Tibial artery (tissue), 4 donors: ENCODE data around the gene NUP155.
"Not testable (repeated sequence)": the region's sequence is repeated elsewhere in the genome, so short reads cannot be mapped to it uniquely, and the experiment has no call there.

Source experiments
- DNase-seq, 2 donors: peaks; one replicate each; pipeline ENCODE4 v3.0.0-alpha.2; 2019
- H3K27ac ChIP-seq, 2 donors: fragments of 200-600 bp; sonication (generic) in 1 of 2; 1 replicate in 1 of 2; 2 replicates in 1 of 2; pipeline ENCODE4 v1.5.1; 2018 to 2019; ENCODE audit warnings: mild to moderate bottlenecking in 1 of 2
- H3K27me3 ChIP-seq, 2 donors: fragments of 200-600 bp; sonication (generic) in 1 of 2; one replicate each; pipeline versions ENCODE4 v1.5.1 to v1.6.0; 2016 to 2019
- H3K36me3 ChIP-seq, 3 donors: fragments of 200-600 bp; sonication (generic) in 2 of 3; one replicate each; pipeline ENCODE4 v1.5.1; 2016 to 2019; ENCODE audit warnings: mild to moderate bottlenecking in 2 of 3
- H3K4me1 ChIP-seq, 4 donors: fragments of 200-600 bp; sonication (generic) in 2 of 4; 1 replicate in 3 of 4; 2 replicates in 1 of 4; pipeline ENCODE4 v1.5.1; 2016 to 2019
- H3K4me3 ChIP-seq, 2 donors: fragments of 200-600 bp; sonication (generic) in 1 of 2; 1 replicate in 1 of 2; 2 replicates in 1 of 2; pipeline ENCODE4 v1.5.1; 2018 to 2019; ENCODE audit warnings: mild to moderate bottlenecking in 2 of 2
- H3K9me3 ChIP-seq, 3 donors: fragments of 200-600 bp; sonication (generic) in 1 of 3; one replicate each; pipeline ENCODE4 v1.5.1; 2016 to 2019
- CTCF ChIP-seq, 2 experiments: fragments of 200-600 bp in 1 of 2; fragments of 450-650 bp in 1 of 2; IDR thresholded peaks; one replicate each; pipeline ENCODE4 v1.5.1; 2017 to 2019; ENCODE audit warnings: antibody characterized with exemption in 2 of 2, mild to moderate bottlenecking in 1 of 2, moderate library complexity in 1 of 2
- intact Hi-C: fragments of 100-400 bp; cut with DNase I; formaldehyde crosslinking; loops from one replicate; pipeline ENCODE4 v1.15.0; 2023; ENCODE audit warnings: low total_unique reads

The NUP155 gene

GRCh38 chr5:37370864-37371726 is at the start of gene NUP155:
Gene NUP155, minus strand, starts transcription at chr5:37371106. Its CDS starts 129 bp downstream, at chr5:37370977.
- no peak for TF ChIP-seq CTCF (IDR thresholded peaks at IDR 0.05)
- peaks cover 0 to 27% (median 20%) of the 10 kb centered on the region in 4 donors for H3K4me1 ChIP-seq
- H3K9me3 ChIP-seq: no peaks in the 10 kb centered on the region
- no peaks in the 10 kb centered on the region for H3K27me3 ChIP-seq
- intact Hi-C loops: no loop called here
- peak within 1 kb of the TSS; percentile 71 to 81 for H3K4me3 ChIP-seq
- DNase-seq: peak; percentile 89 to 94
- no peaks in the 10 kb centered on the region for H3K36me3 ChIP-seq
- peak within 1 kb of the TSS; percentile 79 to 82 for H3K27ac ChIP-seq

- Histone ChIP-seq H3K36me3 (peaks cover 26 to 45% (median 28%) of the 10 kb centered on the region in 3 donors), H3K4me1 (no peaks in the 10 kb centered on the region), H3K9me3 (no peaks in the 10 kb centered on the region), H3K27ac (no peak overlapping the region), H3K4me3 (no peak overlapping the region), H3K27me3 (no peaks in the 10 kb centered on the region)
- no peak for DNase-seq
- no peak for TF ChIP-seq CTCF (IDR thresholded peaks at IDR 0.05)
- intact Hi-C loops: loop anchor here (10.0 kb wide), 1 partner anchor 777 kb away; no protein-coding TSS in a partner anchor
Measured at GRCh38 chr5:37417347-37417746, 46.4 kb upstream of the NUP155 start.

- H3K27ac ChIP-seq, H3K9me3 ChIP-seq, DNase-seq, H3K27me3 ChIP-seq, H3K4me1 ChIP-seq, H3K4me3 ChIP-seq: not testable (repeated sequence)
- peaks cover 23 to 52% (median 24%) of the 10 kb centered on the region in 3 donors for H3K36me3 ChIP-seq
- intact Hi-C loops: loop anchor here (10.0 kb wide), 1 partner anchor 779 kb away; no protein-coding TSS in a partner anchor
Measured at GRCh38 chr5:37415456-37415855, 44.5 kb upstream of the NUP155 start.

- Histone ChIP-seq H3K9me3 (no peaks in the 10 kb centered on the region), H3K27me3 (no peaks in the 10 kb centered on the region), H3K4me3 (no peak overlapping the region), H3K27ac (no peak overlapping the region), H3K4me1 (no peaks in the 10 kb centered on the region), H3K36me3 (peaks cover 18 to 54% (median 23%) of the 10 kb centered on the region in 3 donors)
- no peak for DNase-seq
- TF ChIP-seq CTCF (IDR thresholded peaks at IDR 0.05): no peak
- intact Hi-C loops: loop anchor here (10.0 kb wide), 1 partner anchor 782 kb away; no protein-coding TSS in a partner anchor
Measured at GRCh38 chr5:37412515-37412914, 41.6 kb upstream of the NUP155 start.

- intact Hi-C loops: no loop called here
- Histone ChIP-seq H3K4me3 (no peak overlapping the region), H3K27ac (no peak overlapping the region), H3K36me3 (peaks cover 33 to 66% (median 42%) of the 10 kb centered on the region in 3 donors), H3K9me3 (no peaks in the 10 kb centered on the region), H3K27me3 (no peaks in the 10 kb centered on the region), H3K4me1 (no peaks in the 10 kb centered on the region)
- no peak for TF ChIP-seq CTCF (IDR thresholded peaks at IDR 0.05)
- DNase-seq: no peak
Measured at GRCh38 chr5:37400501-37400900, 29.6 kb upstream of the NUP155 start.

GRCh38 chr5:37396352-37396751 is 25.4 kb upstream of the NUP155 start:
- intact Hi-C loops: no loop called here

More at GRCh38 chr5:37396352-37396751, 25.4 kb upstream of the NUP155 start:
- Histone ChIP-seq H3K27ac (no peak overlapping the region), H3K4me3 (no peak overlapping the region), H3K27me3 (no peaks in the 10 kb centered on the region), H3K36me3 (peaks cover 43 to 86% (median 48%) of the 10 kb centered on the region in 3 donors), H3K4me1 (no peaks in the 10 kb centered on the region), H3K9me3 (no peaks in the 10 kb centered on the region)
- TF ChIP-seq CTCF (IDR thresholded peaks at IDR 0.05): no peak
- DNase-seq: no peak
